Fibroblast of the conjunctiva (primary cell): ENCODE measurements around the gene ATG3.
"Not testable (repeated sequence)": the region's sequence is repeated elsewhere in the genome, so short reads cannot be mapped to it uniquely, and the experiment has no call there.

Experiments used
- DNase-seq: peaks from one replicate; pipeline ENCODE4 v3.0.0-alpha.2; 2010; ENCODE audit warnings: low read depth

ATG3 gene

DNA sequence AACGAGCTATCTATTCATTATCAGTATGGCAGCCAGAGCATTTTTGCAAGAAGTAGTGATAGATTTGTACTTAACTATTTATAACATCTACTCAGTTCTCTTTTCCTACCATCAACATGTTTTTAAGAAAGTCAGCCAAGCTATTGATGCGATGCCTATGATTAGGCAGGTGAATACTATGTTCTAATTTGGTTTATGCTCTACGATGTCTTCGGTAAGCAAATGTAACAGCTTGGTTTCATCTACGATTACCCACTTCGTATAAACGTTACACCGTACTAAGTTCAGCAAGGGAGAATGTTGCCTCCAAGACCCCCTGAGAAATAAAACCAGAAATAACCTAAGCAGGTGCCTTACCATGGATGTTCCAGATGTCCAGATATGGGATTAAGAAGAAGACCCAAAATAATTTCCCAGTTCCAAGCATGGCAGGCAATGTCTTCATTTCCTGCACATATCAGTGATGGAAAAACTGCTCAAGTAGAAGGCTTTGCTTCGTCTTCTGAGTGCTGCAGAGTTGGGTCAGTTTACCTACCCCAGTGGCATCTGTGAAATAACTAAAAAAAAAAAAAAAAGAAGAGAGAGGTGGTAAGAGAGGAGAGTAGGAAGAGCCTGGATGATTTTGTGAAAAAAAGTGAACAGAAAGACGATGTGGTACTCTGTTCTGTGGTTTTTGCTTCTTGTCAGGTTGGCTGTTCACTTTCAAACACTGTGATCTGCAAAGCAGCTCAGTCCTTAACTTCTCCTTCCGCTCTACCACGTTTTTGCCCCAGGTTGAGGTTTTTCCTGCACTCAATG is 62.6 kb downstream of the ATG3 start, which contains the start of gene BTLA:
Gene BTLA, minus strand, starts transcription at position 559 of the 798 bp plus-strand sequence. Its CDS starts 114 bp downstream, at position 445.
- no peak for DNase-seq

DNA sequence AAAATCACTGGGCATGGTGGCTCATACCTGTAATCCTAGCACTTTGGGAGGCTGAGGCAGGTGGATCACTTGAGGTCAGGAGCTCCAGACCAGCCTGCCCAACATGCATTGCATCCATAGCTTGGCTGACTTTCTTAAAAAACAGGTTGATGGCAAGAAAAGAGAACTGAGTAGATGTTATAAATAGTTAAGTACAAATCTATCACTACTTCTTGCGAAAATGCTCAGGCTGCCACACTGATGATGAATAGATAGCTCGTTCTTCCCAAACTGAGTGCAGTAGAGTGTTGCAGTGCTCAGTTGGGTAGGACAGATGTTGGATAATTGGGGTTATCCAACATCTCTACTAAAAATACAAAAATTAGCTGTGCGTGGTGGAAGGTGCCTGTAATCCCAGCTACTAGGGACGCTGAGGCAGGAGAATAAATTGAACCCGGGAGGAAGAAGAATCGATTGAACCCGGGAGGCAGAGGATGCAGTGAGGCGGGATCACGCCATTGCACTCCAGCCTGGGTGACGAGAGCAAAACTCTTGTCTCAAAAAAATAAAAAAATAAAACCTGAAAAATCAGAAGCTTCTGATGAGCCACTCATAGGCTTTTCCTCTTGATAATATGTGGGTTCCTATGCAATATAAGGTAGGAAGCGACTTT is 63.7 kb downstream of the ATG3 start:
- DNase-seq: no peak

DNA sequence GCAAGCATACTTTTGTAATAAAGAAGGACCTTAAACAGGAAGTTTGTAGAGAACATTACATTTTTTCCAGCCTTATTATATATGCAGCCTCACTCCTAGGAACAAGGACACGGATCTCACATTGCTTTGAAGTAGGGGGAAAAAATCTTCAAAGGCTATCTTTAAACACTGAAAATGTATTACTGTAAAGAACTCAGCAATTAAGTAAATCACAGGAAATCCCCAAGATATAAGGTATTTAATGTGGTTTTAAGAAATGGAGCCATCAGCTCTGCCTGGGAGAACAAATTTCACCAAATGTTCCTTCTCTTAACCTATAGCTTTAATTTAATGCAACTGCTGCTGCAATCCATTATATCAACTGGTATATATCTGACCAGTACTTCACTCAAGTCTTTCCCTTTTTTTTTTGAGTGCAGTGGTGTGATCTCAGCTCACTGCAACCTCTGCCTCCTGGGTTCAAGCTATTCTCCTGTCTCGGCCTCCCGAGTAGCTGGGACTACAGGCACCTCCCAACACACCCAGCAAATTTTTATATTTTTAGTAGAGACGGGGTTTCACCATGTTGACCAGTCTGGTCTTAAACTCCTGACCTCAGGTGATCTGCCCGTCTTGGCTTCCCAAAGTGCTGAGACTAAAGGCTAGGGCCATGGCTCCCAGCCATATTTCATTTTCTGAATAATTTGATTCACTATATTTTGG is 65.2 kb downstream of the ATG3 start:
- DNase-seq: no peak

DNA sequence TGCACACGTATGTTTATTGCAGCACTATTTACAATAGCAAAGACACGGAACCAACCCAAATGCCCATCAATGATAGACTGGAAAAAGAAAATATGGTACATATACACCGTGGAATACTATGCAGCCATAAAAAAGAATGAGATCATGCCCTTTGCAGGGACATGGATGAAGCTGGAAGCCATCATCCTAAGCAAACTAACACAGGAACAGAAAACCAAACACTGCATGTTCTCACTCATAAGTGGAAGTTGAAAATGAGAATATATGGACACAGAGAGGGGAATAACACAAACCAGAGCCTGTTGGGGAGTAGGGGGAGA is 67.4 kb downstream of the ATG3 start:
- DNase-seq: not testable (repeated sequence)

DNA sequence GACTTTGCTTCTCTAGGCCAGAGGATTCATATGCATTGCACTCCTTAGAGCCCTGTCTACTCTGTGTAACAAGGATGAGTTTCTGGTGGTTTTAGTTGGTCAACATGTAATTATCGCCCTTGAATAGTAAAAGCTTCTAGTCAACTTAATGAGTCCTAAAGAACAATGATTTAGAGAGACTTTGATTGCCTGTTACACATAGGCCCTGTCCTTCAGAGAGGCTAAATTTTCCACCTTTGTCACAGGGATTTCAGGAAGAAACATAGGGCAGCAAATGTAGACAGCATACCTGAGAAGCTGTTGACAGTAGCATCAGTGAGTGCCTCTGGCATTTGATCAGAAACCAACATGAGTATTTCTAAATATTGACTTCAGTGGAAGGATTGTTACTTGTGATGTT is 69.6 kb downstream of the ATG3 start:
- DNase-seq: no peak

DNA sequence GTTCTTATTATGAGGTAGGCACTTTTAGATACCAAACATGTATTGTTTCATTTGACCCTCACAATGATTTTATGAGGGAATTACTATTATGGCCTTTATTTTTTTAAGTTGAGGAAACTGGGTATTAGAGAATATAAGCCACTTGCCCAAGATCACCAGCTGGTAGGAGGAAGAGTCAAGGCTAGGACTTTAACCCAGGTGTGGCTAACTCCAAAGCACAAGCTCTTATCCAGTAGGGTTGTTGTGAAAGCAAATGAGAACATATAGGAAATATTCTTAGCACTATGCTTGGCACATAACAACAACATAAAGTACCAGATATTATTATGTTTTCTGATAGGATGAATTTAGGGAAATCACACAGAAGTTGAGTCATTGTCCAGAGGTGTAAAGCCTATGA is 70.4 kb downstream of the ATG3 start:
- no peak for DNase-seq

DNA sequence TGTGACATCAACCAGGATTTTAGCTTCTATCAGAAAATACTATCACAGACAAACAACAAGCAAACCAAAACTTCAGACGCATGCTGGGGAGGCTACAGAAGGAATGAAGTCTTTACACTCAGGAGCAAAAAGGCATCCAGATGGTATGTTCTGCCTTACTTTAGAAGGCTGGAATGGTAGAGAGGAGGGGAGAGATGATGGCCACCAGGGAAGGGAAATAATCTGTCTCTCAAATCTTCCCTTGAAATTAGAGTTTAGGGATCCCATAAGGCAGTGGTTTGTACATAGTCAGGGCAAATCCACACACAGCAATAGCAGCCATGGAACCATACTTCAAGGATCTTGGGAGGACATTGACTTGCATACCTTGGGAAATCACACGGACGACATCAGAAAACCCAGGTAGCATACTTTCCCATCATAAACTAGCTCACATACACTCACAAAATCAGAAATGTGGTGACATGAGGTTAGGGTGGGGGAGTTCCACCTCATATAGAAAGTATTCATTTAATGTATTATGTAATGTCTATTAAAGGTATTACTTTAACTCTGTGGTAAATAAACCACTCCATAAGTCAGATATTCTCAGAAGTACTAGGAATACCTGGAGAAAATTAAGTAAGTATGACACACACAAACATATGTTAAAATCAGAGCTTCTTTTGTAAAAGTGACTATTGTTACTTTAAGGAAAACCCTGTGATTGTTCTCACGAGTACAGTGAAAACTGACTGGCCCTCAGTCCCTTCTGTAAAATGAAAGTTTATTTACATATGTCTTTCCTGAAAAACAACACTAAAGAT is 71.9 kb downstream of the ATG3 start:
- no peak for DNase-seq

DNA sequence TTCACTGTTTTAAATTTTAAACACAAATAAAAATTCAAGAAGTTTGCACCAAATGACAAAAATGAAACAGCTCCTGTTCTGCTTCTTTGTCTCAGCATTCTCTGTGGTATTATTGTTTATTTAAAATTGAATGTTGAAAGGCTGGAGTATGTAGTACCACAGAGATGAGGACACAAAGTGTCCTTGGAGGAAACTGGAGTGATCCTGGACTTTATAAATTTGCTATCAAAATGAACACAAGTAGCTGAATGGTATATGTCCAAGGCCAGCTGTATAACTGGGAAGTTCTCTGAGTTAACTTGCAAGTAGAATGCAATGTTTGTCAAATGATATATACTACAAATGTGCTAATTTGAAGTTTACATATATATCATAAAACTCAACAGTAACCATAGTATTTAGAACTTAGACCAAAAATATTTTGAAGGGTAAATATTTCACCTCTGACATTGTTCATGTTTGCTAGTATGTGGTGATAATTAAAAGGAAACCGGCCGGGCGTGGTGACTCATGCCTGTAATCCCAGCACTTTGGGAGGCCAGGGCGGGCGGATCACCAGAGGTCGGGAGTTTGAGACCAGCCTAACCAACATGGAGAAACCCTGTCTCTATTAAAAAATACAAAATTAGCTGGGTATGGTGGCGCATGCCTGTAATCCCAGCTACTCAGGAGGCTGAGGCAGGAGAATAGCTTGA is 74.8 kb downstream of the ATG3 start:
- no peak for DNase-seq

DNA sequence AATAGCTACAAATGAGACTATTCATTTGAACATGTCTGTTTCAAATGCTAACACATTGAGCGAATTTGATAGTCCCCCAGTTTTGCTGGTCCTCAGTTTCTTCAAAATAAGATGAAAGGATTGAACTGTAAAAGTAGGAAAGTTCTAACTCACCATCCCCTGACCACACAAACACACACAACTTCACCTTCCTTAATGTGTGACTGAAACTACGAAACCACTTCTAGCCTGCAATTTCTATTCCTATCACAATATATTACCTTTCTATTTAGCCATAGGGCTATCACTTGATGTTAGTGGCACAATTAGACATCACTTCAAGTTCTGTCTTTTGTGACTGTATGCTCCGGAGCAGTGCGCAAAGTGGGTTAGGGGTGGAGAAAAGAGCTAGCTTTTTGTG is 77.4 kb downstream of the ATG3 start:
- no peak for DNase-seq

DNA sequence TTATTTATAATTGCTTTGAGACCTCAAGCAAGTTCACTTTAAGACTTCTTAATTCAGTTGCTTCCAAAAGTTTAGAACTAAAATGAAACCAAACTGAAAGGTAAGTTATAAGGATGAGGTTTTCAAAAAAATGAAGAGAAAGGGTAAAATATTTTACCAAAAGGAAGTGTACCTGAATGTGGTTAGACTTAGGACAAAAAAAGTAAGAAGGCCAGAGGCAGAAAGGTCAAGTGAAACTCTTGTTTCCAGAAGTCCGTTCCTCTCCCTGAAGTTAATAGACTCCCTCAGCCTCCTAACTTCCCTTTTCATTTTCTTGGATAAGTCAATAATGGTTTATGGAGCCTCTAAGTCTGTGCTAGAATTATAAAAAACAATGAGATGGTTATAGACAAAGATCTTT is 79.1 kb downstream of the ATG3 start:
- no peak for DNase-seq
